ENCODE results near the gene GTF2A1.

GTF2A1 gene

GRCh38 chr14:81176241-81176640, 44.5 kb downstream of the GTF2A1 start:
- no peak for DNase-seq

- DNase-seq, result no peak
Measured at GRCh38 chr14:81172881-81173280, 47.9 kb downstream of the GTF2A1 start.

GRCh38 chr14:81172353-81172752, 48.4 kb downstream of the GTF2A1 start:
- no peak for DNase-seq

GRCh38 chr14:81170829-81171195, 49.9 kb downstream of the GTF2A1 start:
- DNase-seq, result no peak

- peak; percentile 72 for DNase-seq
Measured at GRCh38 chr14:81170104-81170828, 50.5 kb downstream of the GTF2A1 start.

GRCh38 chr14:81169711-81170103, 51.1 kb downstream of the GTF2A1 start:
- no peak for DNase-seq

- no peak for DNase-seq
Measured at GRCh38 chr14:81169267-81169666, 51.5 kb downstream of the GTF2A1 start.

GRCh38 chr14:81166121-81166520, 54.6 kb downstream of the GTF2A1 start:
- no peak for DNase-seq

GRCh38 chr14:81165188-81165587, 55.6 kb downstream of the GTF2A1 start:
- no peak for DNase-seq

- DNase-seq, result no peak
Measured at GRCh38 chr14:81164167-81164774, 56.5 kb downstream of the GTF2A1 start.

GRCh38 chr14:81162941-81163340, 57.8 kb downstream of the GTF2A1 start:
- no peak for DNase-seq

GRCh38 chr14:81161749-81162148, 59.0 kb downstream of the GTF2A1 start:
- no peak for DNase-seq

GRCh38 chr14:81161088-81161487, 59.7 kb downstream of the GTF2A1 start:
- no peak for DNase-seq

GRCh38 chr14:81157431-81157830, 63.3 kb downstream of the GTF2A1 start:
- DNase-seq, result no peak

GRCh38 chr14:81153187-81153586, 67.6 kb downstream of the GTF2A1 start:
- no peak for DNase-seq

GRCh38 chr14:81148635-81149034, 72.1 kb downstream of the GTF2A1 start:
- no peak for DNase-seq

GRCh38 chr14:81147140-81147897, 73.4 kb downstream of the GTF2A1 start:
- DNase-seq, result no peak

GRCh38 chr14:81144824-81145603, 75.7 kb downstream of the GTF2A1 start:
- DNase-seq, result no peak

- DNase-seq, result no peak
Measured at GRCh38 chr14:81143793-81144192, 77.0 kb downstream of the GTF2A1 start.

- DNase-seq, result no peak
Measured at GRCh38 chr14:81141426-81141825, 79.3 kb downstream of the GTF2A1 start.

GRCh38 chr14:81138429-81138828, 82.3 kb downstream of the GTF2A1 start:
- no peak for DNase-seq

GRCh38 chr14:81137316-81137715, 83.4 kb downstream of the GTF2A1 start:
- no peak for DNase-seq

GRCh38 chr14:81133400-81133799, 87.4 kb downstream of the GTF2A1 start:
- DNase-seq, result no peak
